Smooth muscle cell (in vitro differentiated cells): ENCODE measurements around the gene TGFB2. TPM values are rescaled to one million over a fixed set of nuclear protein-coding genes. Genes with fewer than 3 reads are reported as not detected.

Source experiments
- DNase-seq: peaks from one replicate; lab custom pipeline; 2025; ENCODE audit not compliant: unreplicated experiment; lab: John Stamatoyannopoulos, UW
- H2AFZ ChIP-seq: fragments of 200-600 bp; sonication (generic); 2 replicates; pipeline ENCODE4 v1.6.0; 2016; ENCODE audit warnings: antibody characterized with exemption, low read depth, mild to moderate bottlenecking
- H3F3A ChIP-seq: fragments of 200-600 bp; sonication (generic); 2 replicates; pipeline ENCODE4 v1.6.0; 2017; ENCODE audit warnings: antibody characterized with exemption, low read depth
- H3K27ac ChIP-seq: fragments of 200-600 bp; sonication (generic); 2 replicates; pipeline ENCODE4 v1.5.1; 2016; ENCODE audit warnings: low read depth, mild to moderate bottlenecking
- H3K27me3 ChIP-seq: fragments of 200-600 bp; sonication (generic); 2 replicates; pipeline ENCODE4 v1.6.1; 2016; ENCODE audit warnings: low read depth, mild to moderate bottlenecking
- H3K36me3 ChIP-seq: fragments of 200-600 bp; sonication (generic); 2 replicates; pipeline ENCODE4 v1.5.1; 2016; ENCODE audit warnings: low read depth
- H3K4me1 ChIP-seq: fragments of 200-600 bp; sonication (generic); 2 replicates; pipeline ENCODE4 v1.5.1; 2016; ENCODE audit warnings: low read depth
- H3K4me2 ChIP-seq: fragments of 200-600 bp; sonication (generic); 2 replicates; pipeline ENCODE4 v1.6.0; 2016; ENCODE audit warnings: mild to moderate bottlenecking
- H3K4me3 ChIP-seq: fragments of 200-600 bp; sonication (generic); 2 replicates; pipeline ENCODE4 v1.5.1; 2016; ENCODE audit warnings: mild to moderate bottlenecking
- H3K79me2 ChIP-seq: fragments of 200-600 bp; sonication (generic); 2 replicates; pipeline ENCODE4 v1.6.0; 2016; ENCODE audit warnings: low read depth, mild to moderate bottlenecking
- H3K9ac ChIP-seq: fragments of 200-600 bp; sonication (generic); 2 replicates; pipeline ENCODE4 v1.6.0; 2016; ENCODE audit warnings: low read depth
- H3K9me3 ChIP-seq: fragments of 200-600 bp; sonication (generic); replicated peaks from 2 replicates; pipeline ENCODE4 v1.5.1; 2016; ENCODE audit warnings: low read depth
- H4K20me1 ChIP-seq: fragments of 200-600 bp; sonication (generic); 2 replicates; pipeline ENCODE4 v1.6.0; 2016; ENCODE audit warnings: low read depth
- WGBS: methylation state at CpG from one replicate; pipeline ENCODE4 v1.1.7; 2016; ENCODE audit warnings: low lambda C conversion rate; 5-methylcytosine and 5-hydroxymethylcytosine counted together
- polyA plus RNA-seq: library from polyadenylated mRNA; unstranded; fragments of >200 nt; fragmentation: Nextera tagmentation; extraction: Ambion mirVana; gene quantifications from 2 replicates; pipeline ENCODE4 v1.2.1, GENCODE V29; 2016
- total RNA-seq: library from RNA; depleted of rRNA; stranded (reverse); fragments of >200 nt; gene quantifications from 2 replicates; pipeline ENCODE4 v1.2.3, GENCODE V29; 2014
- TF ChIP-seq, protein P1 (sequence below): fragments of 200-600 bp; sonication (generic); IDR thresholded peaks from 2 replicates; pipeline ENCODE4 v1.5.1; 2017; ENCODE audit warnings: borderline replicate concordance, mild to moderate bottlenecking, antibody characterized with exemption; ENCODE audit not compliant: insufficient read depth, poor library complexity, severe bottlenecking

Gene TGFB2
- total and polyA plus RNA-seq, 2 experiments from 2014 or later, result 29.1 to 63.3 TPM

DNA sequence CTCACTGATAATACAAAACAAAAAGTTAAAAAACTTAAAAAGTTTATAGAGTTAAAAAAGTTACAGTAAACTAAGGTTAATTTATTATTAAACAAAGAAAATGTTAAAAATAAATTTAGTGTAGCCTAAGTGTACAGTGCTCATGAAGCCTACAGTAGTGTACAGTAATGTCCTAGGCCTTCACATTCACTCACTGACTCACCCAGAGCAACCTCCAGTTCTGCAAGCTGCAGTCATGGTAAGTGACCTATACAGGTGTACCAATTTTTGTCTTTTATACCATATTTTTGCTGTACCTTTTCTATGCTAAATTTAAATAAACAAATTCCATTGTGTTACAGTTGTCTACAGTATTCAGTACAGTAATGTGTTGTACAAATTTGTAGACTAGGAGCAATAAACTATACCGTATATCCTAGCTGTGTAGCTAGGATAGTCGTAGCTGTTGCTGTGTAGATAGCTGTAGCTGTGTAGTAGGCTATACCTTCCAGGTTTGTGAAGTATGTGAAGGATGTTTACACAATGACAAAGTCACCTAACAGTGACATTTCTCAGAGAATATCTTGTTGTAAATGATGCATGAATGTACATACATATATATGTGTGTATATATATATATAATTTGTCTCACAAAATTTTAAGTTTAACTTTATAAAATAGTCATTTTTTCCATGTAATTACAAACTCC lies 140.2 kb downstream of the TGFB2 start:
- peaks cover 7% of the 10 kb centered on the region for H3F3A ChIP-seq
- H3K4me1 ChIP-seq, result peaks cover 9% of the 10 kb centered on the region
- DNase-seq, result no peak
- no peaks in the 10 kb centered on the region for H3K9me3 ChIP-seq
- no peak overlapping the region for H3K9ac ChIP-seq
- TF ChIP-seq, protein P1, sequence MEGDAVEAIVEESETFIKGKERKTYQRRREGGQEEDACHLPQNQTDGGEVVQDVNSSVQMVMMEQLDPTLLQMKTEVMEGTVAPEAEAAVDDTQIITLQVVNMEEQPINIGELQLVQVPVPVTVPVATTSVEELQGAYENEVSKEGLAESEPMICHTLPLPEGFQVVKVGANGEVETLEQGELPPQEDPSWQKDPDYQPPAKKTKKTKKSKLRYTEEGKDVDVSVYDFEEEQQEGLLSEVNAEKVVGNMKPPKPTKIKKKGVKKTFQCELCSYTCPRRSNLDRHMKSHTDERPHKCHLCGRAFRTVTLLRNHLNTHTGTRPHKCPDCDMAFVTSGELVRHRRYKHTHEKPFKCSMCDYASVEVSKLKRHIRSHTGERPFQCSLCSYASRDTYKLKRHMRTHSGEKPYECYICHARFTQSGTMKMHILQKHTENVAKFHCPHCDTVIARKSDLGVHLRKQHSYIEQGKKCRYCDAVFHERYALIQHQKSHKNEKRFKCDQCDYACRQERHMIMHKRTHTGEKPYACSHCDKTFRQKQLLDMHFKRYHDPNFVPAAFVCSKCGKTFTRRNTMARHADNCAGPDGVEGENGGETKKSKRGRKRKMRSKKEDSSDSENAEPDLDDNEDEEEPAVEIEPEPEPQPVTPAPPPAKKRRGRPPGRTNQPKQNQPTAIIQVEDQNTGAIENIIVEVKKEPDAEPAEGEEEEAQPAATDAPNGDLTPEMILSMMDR, result no peak
- H3K27ac ChIP-seq, result peak overlapping the region; percentile 2
- no peaks in the 10 kb centered on the region for H4K20me1 ChIP-seq
- no peaks in the 10 kb centered on the region for H3K27me3 ChIP-seq
- no peak overlapping the region for H3K4me3 ChIP-seq
- no peak overlapping the region for H3K4me2 ChIP-seq
- H3K36me3 ChIP-seq, result no peaks in the 10 kb centered on the region
- no peak overlapping the region for H2AFZ ChIP-seq
- whole genome bisulfite sequencing, result 95% methylated on average over 2 of the region's 2 CpGs
- no peaks in the 10 kb centered on the region for H3K79me2 ChIP-seq

DNA sequence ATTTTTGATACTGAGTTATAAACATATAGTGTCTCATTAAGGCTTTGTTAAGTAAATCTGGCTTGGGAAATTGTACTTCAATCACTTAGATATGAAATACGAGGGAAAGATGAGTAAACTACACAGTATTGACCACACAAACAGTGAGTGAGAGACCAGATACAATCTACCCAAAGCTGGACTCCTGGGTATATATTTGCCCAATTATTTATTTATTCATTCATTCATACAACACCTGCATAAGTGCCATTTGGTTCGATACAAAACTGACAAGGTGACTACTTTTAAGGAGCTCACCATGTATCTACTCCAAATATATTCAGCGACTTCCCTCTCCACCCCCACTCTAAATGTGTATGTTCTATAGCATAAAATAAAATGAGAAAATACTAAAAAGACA lies 143.4 kb downstream of the TGFB2 start:
- no peak for DNase-seq
- H2AFZ ChIP-seq, result peak overlapping the region; percentile 1
- TF ChIP-seq, protein P1, result no peak
- H3K27ac ChIP-seq, result peak overlapping the region; percentile 65
- no peaks in the 10 kb centered on the region for H3K79me2 ChIP-seq
- H3K36me3 ChIP-seq, result no peaks in the 10 kb centered on the region
- WGBS, result 80% methylated on average over 3 of the region's 3 CpGs
- H3K4me1 ChIP-seq, result peaks cover 6% of the 10 kb centered on the region
- H4K20me1 ChIP-seq, result no peaks in the 10 kb centered on the region
- no peaks in the 10 kb centered on the region for H3K27me3 ChIP-seq
- H3K9me3 ChIP-seq, result no peaks in the 10 kb centered on the region
- no peak overlapping the region for H3K9ac ChIP-seq
- H3K4me3 ChIP-seq, result no peak overlapping the region
- no peak overlapping the region for H3K4me2 ChIP-seq
- no peaks in the 10 kb centered on the region for H3F3A ChIP-seq

DNA sequence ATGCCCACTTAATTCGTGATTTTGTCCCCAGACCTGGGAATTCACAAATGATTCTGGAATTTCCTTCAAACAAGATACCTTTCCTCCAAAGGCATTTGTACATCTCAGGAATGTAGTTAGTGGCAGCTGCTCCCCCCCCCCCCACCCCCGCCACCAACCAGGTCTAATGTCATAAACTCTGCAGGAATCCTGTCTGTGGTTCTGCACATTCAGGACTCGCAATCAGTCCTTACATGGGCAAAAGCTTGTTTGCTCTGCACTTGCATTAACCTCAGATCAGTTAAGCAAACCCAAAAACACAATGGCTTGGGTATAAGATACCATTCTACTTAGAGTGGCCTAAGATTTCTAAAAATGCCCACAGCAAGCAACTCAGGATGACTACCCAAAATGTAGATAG lies 143.8 kb downstream of the TGFB2 start:
- H3K27ac ChIP-seq, result peak overlapping the region; percentile 65
- H3K9ac ChIP-seq, result no peak overlapping the region

More for the DNA sequence above, 143.8 kb downstream of the TGFB2 start:
- H3K27me3 ChIP-seq, result no peaks in the 10 kb centered on the region
- no peak for DNase-seq
- no peak overlapping the region for H3K4me3 ChIP-seq
- no peaks in the 10 kb centered on the region for H3K9me3 ChIP-seq
- H3K4me2 ChIP-seq, result no peak overlapping the region
- no peaks in the 10 kb centered on the region for H3K79me2 ChIP-seq
- no peaks in the 10 kb centered on the region for H3K36me3 ChIP-seq
- no peaks in the 10 kb centered on the region for H3F3A ChIP-seq
- H3K4me1 ChIP-seq, result peaks cover 9% of the 10 kb centered on the region
- 44% methylated on average over 3 of the region's 3 CpGs for WGBS
- no peaks in the 10 kb centered on the region for H4K20me1 ChIP-seq
- TF ChIP-seq, protein P1, result no peak
- no peak overlapping the region for H2AFZ ChIP-seq
